ENCODE data around the gene SOS1. TPM values are rescaled to one million over a fixed set of nuclear protein-coding genes. Genes with fewer than 3 reads are reported as not detected.

The SOS1 gene
- total RNA-seq, 1 donor from 2014 or later, result 44.0 TPM

DNA sequence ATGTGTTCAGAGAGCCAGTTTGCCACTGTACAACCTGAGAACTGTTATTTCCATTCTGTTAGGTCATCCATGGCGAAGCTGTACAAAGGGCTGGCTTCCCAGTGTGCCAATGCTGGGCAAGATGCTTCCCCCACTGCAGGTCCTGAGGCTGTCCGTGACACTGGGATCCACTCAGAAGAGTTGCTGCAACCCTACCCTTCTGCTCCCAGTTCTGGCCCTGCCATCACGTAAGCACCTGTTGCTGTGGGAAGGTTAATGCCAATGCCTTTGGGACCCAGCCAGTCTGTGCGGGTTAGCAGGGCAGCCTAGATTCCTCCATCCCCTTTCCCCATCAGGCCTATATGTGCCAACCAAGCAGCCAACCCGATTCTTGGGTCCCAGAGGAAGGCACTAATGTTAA is 162.9 kb downstream of the SOS1 start:
- Histone ChIP-seq H3K9ac (ENCODE audit: low read length) (no peak overlapping the region), H3K4me2 (ENCODE audit: low read length) (no peak overlapping the region), H3K4me1 (ENCODE audit: insufficient read depth, low read length) (peaks cover 5% of the 10 kb centered on the region), H4K20me1 (ENCODE audit: insufficient read depth, low read length) (no peaks in the 10 kb centered on the region), H2AFZ (ENCODE audit: low read depth, low read length) (no peak overlapping the region), H3K27me3 (ENCODE audit: insufficient read depth, low read length) (no peaks in the 10 kb centered on the region), H3K9me3 (ENCODE audit: insufficient read depth, low read depth, low read length) (peaks cover 4% of the 10 kb centered on the region), H3K79me2 (ENCODE audit: insufficient read depth, low read length) (no peaks in the 10 kb centered on the region), H3K27ac (ENCODE audit: low read depth, low read length) (no peak overlapping the region), H3K4me3 (ENCODE audit: insufficient read depth, low read depth, low read length) (no peak overlapping the region), H3K36me3 (ENCODE audit: insufficient read depth, low read length) (no peaks in the 10 kb centered on the region)
- Mint-ChIP-seq H3K4me3 (ENCODE audit: unreplicated experiment) (no peak overlapping the region), H3K9me3 (ENCODE audit: unreplicated experiment) (peaks cover 5% of the 10 kb centered on the region), H3K27ac (ENCODE audit: unreplicated experiment) (no peak overlapping the region), H3K27me3 (ENCODE audit: low read depth, unreplicated experiment) (peaks cover 16% of the 10 kb centered on the region), H3K36me3 (ENCODE audit: low read depth, unreplicated experiment) (no peaks in the 10 kb centered on the region), H3K4me1 (ENCODE audit: low read depth, unreplicated experiment) (no peaks in the 10 kb centered on the region)
- DNase-seq (ENCODE audit: low read depth) (no peak), FAIRE-seq (no peak)
- TF ChIP-seq EZH2 (IDR thresholded peaks at IDR 0.05; ENCODE audit: insufficient read depth, low read length), result no peak
- TF ChIP-seq, protein P1, sequence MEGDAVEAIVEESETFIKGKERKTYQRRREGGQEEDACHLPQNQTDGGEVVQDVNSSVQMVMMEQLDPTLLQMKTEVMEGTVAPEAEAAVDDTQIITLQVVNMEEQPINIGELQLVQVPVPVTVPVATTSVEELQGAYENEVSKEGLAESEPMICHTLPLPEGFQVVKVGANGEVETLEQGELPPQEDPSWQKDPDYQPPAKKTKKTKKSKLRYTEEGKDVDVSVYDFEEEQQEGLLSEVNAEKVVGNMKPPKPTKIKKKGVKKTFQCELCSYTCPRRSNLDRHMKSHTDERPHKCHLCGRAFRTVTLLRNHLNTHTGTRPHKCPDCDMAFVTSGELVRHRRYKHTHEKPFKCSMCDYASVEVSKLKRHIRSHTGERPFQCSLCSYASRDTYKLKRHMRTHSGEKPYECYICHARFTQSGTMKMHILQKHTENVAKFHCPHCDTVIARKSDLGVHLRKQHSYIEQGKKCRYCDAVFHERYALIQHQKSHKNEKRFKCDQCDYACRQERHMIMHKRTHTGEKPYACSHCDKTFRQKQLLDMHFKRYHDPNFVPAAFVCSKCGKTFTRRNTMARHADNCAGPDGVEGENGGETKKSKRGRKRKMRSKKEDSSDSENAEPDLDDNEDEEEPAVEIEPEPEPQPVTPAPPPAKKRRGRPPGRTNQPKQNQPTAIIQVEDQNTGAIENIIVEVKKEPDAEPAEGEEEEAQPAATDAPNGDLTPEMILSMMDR (IDR thresholded peaks at IDR 0.05; ENCODE audit: insufficient read depth, low read depth, low read length), result no peak

DNA sequence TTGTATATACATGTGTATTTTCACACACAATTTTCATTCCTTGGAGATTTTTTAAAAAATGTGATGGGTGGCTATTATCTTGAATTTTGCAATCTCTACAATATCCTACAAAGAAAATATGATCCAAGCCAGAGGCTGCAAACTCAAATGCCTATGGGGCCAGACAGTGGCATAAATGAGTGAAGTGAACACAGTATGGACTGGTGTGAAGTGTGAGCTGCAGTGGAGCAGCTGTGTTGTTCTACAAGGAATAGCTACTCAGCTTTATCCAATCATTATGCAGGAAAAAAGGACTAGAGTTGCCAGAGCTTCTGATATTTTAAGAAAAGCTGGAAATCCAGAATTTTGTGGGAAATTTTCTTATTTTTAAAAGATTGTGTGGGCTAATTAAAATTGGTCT is 169.1 kb downstream of the SOS1 start:
- Mint-ChIP-seq H3K4me3 (ENCODE audit: unreplicated experiment) (no peak overlapping the region), H3K36me3 (ENCODE audit: low read depth, unreplicated experiment) (no peaks in the 10 kb centered on the region), H3K9me3 (ENCODE audit: unreplicated experiment) (no peaks in the 10 kb centered on the region), H3K27ac (ENCODE audit: unreplicated experiment) (no peak overlapping the region), H3K4me1 (ENCODE audit: low read depth, unreplicated experiment) (peaks cover 5% of the 10 kb centered on the region), H3K27me3 (ENCODE audit: low read depth, unreplicated experiment) (peaks cover 5% of the 10 kb centered on the region)
- no peaks in the 10 kb centered on the region for H3K36me3 ChIP-seq (ENCODE audit: insufficient read depth, low read length)
- H3K9ac ChIP-seq (ENCODE audit: low read length), result no peak overlapping the region
- TF ChIP-seq, protein P1 (IDR thresholded peaks at IDR 0.05; ENCODE audit: insufficient read depth, low read depth, low read length), result no peak
- TF ChIP-seq EZH2 (IDR thresholded peaks at IDR 0.05; ENCODE audit: insufficient read depth, low read length), result no peak
- no peak overlapping the region for H2AFZ ChIP-seq (ENCODE audit: low read depth, low read length)
- no peaks in the 10 kb centered on the region for H3K9me3 ChIP-seq (ENCODE audit: insufficient read depth, low read depth, low read length)
- peaks cover 8% of the 10 kb centered on the region for H3K4me1 ChIP-seq (ENCODE audit: insufficient read depth, low read length)
- H3K79me2 ChIP-seq (ENCODE audit: insufficient read depth, low read length), result no peaks in the 10 kb centered on the region
- H4K20me1 ChIP-seq (ENCODE audit: insufficient read depth, low read length), result no peaks in the 10 kb centered on the region
- no peak overlapping the region for H3K4me3 ChIP-seq (ENCODE audit: insufficient read depth, low read depth, low read length)
- no peak for FAIRE-seq
- no peak overlapping the region for H3K4me2 ChIP-seq (ENCODE audit: low read length)
- no peaks in the 10 kb centered on the region for H3K27me3 ChIP-seq (ENCODE audit: insufficient read depth, low read length)
- DNase-seq (ENCODE audit: low read depth), result no peak
- no peak overlapping the region for H3K27ac ChIP-seq (ENCODE audit: low read depth, low read length)

DNA sequence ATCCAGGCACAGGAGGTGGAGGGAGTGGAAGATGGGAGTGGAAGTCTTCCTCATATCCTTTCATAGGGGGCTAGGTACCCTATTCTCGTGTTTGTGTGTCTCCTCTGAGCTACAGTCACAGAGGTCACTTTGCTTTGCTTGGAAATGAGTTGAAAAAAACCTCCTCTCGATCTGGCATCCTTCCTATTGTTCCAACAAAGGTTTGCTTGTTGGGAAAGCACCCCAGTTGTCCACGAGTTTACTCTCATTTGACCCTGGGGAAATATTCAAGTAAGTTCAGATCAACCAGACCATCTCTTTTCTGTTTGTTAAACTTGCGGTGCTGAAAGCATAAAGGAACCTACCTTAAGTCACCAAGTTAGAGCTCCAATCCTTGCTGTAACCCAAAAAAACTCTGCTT is 171.9 kb downstream of the SOS1 start:
- H3K4me1 ChIP-seq (ENCODE audit: insufficient read depth, low read length), result peaks cover 8% of the 10 kb centered on the region
- Mint-ChIP-seq H3K27me3 (ENCODE audit: low read depth, unreplicated experiment) (peaks cover 2% of the 10 kb centered on the region), H3K27ac (ENCODE audit: unreplicated experiment) (no peak overlapping the region), H3K4me1 (ENCODE audit: low read depth, unreplicated experiment) (peaks cover 10% of the 10 kb centered on the region), H3K9me3 (ENCODE audit: unreplicated experiment) (no peaks in the 10 kb centered on the region), H3K4me3 (ENCODE audit: unreplicated experiment) (no peak overlapping the region), H3K36me3 (ENCODE audit: low read depth, unreplicated experiment) (no peaks in the 10 kb centered on the region)
- H3K79me2 ChIP-seq (ENCODE audit: insufficient read depth, low read length), result no peaks in the 10 kb centered on the region
- no peak overlapping the region for H2AFZ ChIP-seq (ENCODE audit: low read depth, low read length)
- H3K27ac ChIP-seq (ENCODE audit: low read depth, low read length), result no peak overlapping the region
- no peaks in the 10 kb centered on the region for H3K9me3 ChIP-seq (ENCODE audit: insufficient read depth, low read depth, low read length)
- no peaks in the 10 kb centered on the region for H3K36me3 ChIP-seq (ENCODE audit: insufficient read depth, low read length)
- H4K20me1 ChIP-seq (ENCODE audit: insufficient read depth, low read length), result no peaks in the 10 kb centered on the region
- H3K4me3 ChIP-seq (ENCODE audit: insufficient read depth, low read depth, low read length), result no peak overlapping the region
- no peak overlapping the region for H3K9ac ChIP-seq (ENCODE audit: low read length)
- H3K27me3 ChIP-seq (ENCODE audit: insufficient read depth, low read length), result no peaks in the 10 kb centered on the region
- no peak for FAIRE-seq
- DNase-seq (ENCODE audit: low read depth), result no peak
- no peak overlapping the region for H3K4me2 ChIP-seq (ENCODE audit: low read length)
- TF ChIP-seq EZH2 (IDR thresholded peaks at IDR 0.05; ENCODE audit: insufficient read depth, low read length), result no peak
- TF ChIP-seq, protein P1 (IDR thresholded peaks at IDR 0.05; ENCODE audit: insufficient read depth, low read depth, low read length), result no peak
